Measurements from ENCODE around the gene PVALEF.

PVALEF gene

GRCh38 chr17:81165246-81166032 lies at the start of gene PVALEF:
Gene PVALEF, plus strand, starts transcription at chr17:81165507. Its CDS starts 15,720 bp downstream, at chr17:81181227.
- peak; percentile 54 for DNase-seq

- DNase-seq = peak; percentile 43
Measured at GRCh38 chr17:81115749-81116464, 49.4 kb upstream of the PVALEF start.

GRCh38 chr17:81116704-81117103 lies 48.6 kb upstream of the PVALEF start:
- no peak for DNase-seq

GRCh38 chr17:81117672-81118198 lies 47.6 kb upstream of the PVALEF start:
- no peak for DNase-seq

GRCh38 chr17:81118308-81119221 lies 46.7 kb upstream of the PVALEF start:
- no peak for DNase-seq

- DNase-seq = peak; percentile 85
Measured at GRCh38 chr17:81119223-81120148, 45.8 kb upstream of the PVALEF start.

GRCh38 chr17:81120149-81120484 lies 45.2 kb upstream of the PVALEF start:
- no peak for DNase-seq

GRCh38 chr17:81120695-81121621 lies 44.3 kb upstream of the PVALEF start:
- DNase-seq = no peak

GRCh38 chr17:81121841-81122733 lies 43.2 kb upstream of the PVALEF start:
- DNase-seq = no peak

GRCh38 chr17:81123052-81124048 lies 42.0 kb upstream of the PVALEF start:
- no peak for DNase-seq

GRCh38 chr17:81124377-81124776 lies 40.9 kb upstream of the PVALEF start:
- no peak for DNase-seq

- DNase-seq = no peak
Measured at GRCh38 chr17:81125573-81126081, 39.7 kb upstream of the PVALEF start.

GRCh38 chr17:81126281-81127132 lies 38.8 kb upstream of the PVALEF start:
- DNase-seq = peak; percentile 49

GRCh38 chr17:81127133-81127455 lies 38.2 kb upstream of the PVALEF start:
- no peak for DNase-seq

- DNase-seq = no peak
Measured at GRCh38 chr17:81127526-81128177, 37.7 kb upstream of the PVALEF start.

GRCh38 chr17:81128338-81128737 lies 37.0 kb upstream of the PVALEF start:
- no peak for DNase-seq

GRCh38 chr17:81128774-81129173 lies 36.5 kb upstream of the PVALEF start:
- peak; percentile 95 for DNase-seq
